GM23248 (cell line): ENCODE results near the gene ASB3.

Experiments
- EZH2 ChIP-seq: fragments of 200-600 bp; sonication (generic); IDR thresholded peaks from 2 replicates; pipeline ENCODE4 v1.6.1; 2018; ENCODE audit warnings: antibody characterized with exemption, mild to moderate bottlenecking; ENCODE audit not compliant: insufficient read depth, poor library complexity, severe bottlenecking
- EZH2phosphoT487 ChIP-seq: fragments of 200-600 bp; sonication (generic); IDR thresholded peaks from 2 replicates; pipeline ENCODE4 v1.6.1; 2018; ENCODE audit warnings: antibody characterized with exemption, moderate library complexity, mild to moderate bottlenecking, low read depth; ENCODE audit not compliant: insufficient read depth

DNA sequence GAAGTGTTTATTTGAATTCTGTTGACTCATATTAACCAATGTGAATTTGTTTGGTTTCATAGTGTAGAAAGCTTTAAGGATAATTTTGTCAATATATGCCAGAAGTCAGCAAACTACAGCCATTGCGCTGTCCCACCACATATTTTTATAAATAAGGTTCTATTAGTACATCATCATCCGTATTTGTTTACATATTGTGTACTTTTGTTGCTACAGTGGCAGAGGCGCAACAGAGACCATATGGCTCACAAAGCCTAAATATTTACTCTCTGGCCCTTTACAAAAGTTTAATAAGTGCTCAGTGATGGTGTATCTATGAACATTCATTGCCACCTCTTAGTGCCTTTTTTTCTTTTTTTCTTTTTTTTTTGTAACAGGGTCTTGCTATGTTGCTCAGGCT, 6.5 kb upstream of the ASB3 start:
- no peak for TF ChIP-seq EZH2
- no peak for TF ChIP-seq EZH2phosphoT487
